Panc1 (cell line): ENCODE measurements around the gene KLK7. TPM values are rescaled to one million over a fixed set of nuclear protein-coding genes. Genes with fewer than 3 reads are reported as not detected.

Experiments
- ATAC-seq: fragments of 200-7000 bp; cut with Tn5 transposase; 2 replicates; pipeline ENCODE4 v1.9.1; 2020; ENCODE audit warnings: mild to moderate bottlenecking, moderate library complexity
- BruUV-seq: library from RNA; stranded (reverse); fragments of 400-500 nt; replicated peaks from 2 replicates; lab custom pipeline; 2021; lab: Mats Ljungman, UMichigan
- CTCF ChIA-PET: fragments of 300-600 bp; sonication (Branson Sonifier 250); formaldehyde crosslinking; loops from one replicate; lab custom pipeline; 2022; ENCODE audit warnings: antibody characterized with exemption; lab: Charles Lee
- POLR2A ChIA-PET: fragments of 300-600 bp; sonication (Branson Sonifier 250); formaldehyde crosslinking; loops from one replicate; lab custom pipeline; 2022; ENCODE audit warnings: antibody characterized with exemption; lab: Charles Lee
- DNase-seq: peaks from one replicate; pipeline ENCODE4 v3.0.0-alpha.2; 2010; ENCODE audit warnings: low read depth, low spot score
- H3K27ac ChIP-seq: 2 replicates; pipeline ENCODE4 v1.5.1; 2011; ENCODE audit warnings: mild to moderate bottlenecking, low read length, inconsistent platforms
- H3K27me3 ChIP-seq: fragments of 200-500 bp; sonication (Bioruptor generic); 2 replicates; pipeline ENCODE4 v1.6.0; 2014; ENCODE audit warnings: low read length, inconsistent platforms; ENCODE audit not compliant: control insufficient read depth, insufficient read depth
- H3K36me3 ChIP-seq: fragments of 200-500 bp; sonication (Bioruptor generic); 2 replicates; pipeline ENCODE4 v1.5.1; 2014; ENCODE audit warnings: inconsistent platforms, mild to moderate bottlenecking, low read length, moderate library complexity; ENCODE audit not compliant: control insufficient read depth, insufficient read depth
- H3K4me1 ChIP-seq: 2 replicates; pipeline ENCODE4 v1.5.1; 2011; ENCODE audit warnings: inconsistent platforms, mild to moderate bottlenecking, low read length, moderate library complexity; ENCODE audit not compliant: control insufficient read depth, insufficient read depth
- H3K4me3 ChIP-seq, 2 experiments: 2 replicates each; pipeline ENCODE4 v1.5.1; 2011 to 2012; ENCODE audit warnings: low read depth in 2 of 2, low read length in 2 of 2, mild to moderate bottlenecking in 2 of 2, inconsistent platforms in 1 of 2, moderate library complexity in 1 of 2
- H3K9me3 ChIP-seq: fragments of 200-500 bp; sonication (Bioruptor generic); 2 replicates; pipeline ENCODE4 v1.5.1; 2014; ENCODE audit warnings: low read depth, mild to moderate bottlenecking, inconsistent platforms, low read length, moderate library complexity; ENCODE audit not compliant: control insufficient read depth, insufficient read depth
- CTCF ChIP-seq: fragments of 450-650 bp; IDR thresholded peaks from 2 replicates; pipeline ENCODE4 v1.5.1; 2017; ENCODE audit warnings: mild to moderate bottlenecking
- POLR2AphosphoS5 ChIP-seq: IDR thresholded peaks from 2 replicates; pipeline ENCODE4 v1.6.1; 2012; ENCODE audit warnings: mild to moderate bottlenecking, low read depth, low read length, moderate library complexity
- REST ChIP-seq, 2 experiments: IDR thresholded peaks; 2 replicates each; pipeline ENCODE4 v1.6.1; 2011 to 2012; ENCODE audit warnings: low read depth in 2 of 2, control low read depth in 1 of 2, low read length in 1 of 2, mild to moderate bottlenecking in 1 of 2, moderate library complexity in 1 of 2; ENCODE audit not compliant: insufficient read depth in 1 of 2
- SIN3A ChIP-seq: IDR thresholded peaks from 2 replicates; pipeline ENCODE4 v1.6.1; 2012; ENCODE audit warnings: low read depth, mild to moderate bottlenecking, low read length, moderate library complexity, borderline replicate concordance; ENCODE audit not compliant: insufficient read depth
- TCF7L2 ChIP-seq: IDR thresholded peaks from 2 replicates; pipeline ENCODE4 v1.6.1; 2011; ENCODE audit warnings: mild to moderate bottlenecking, low read depth, low read length, inconsistent platforms
- in situ Hi-C: cut with HindIII; loops from 2 replicates; pipeline ENCODE4 v1.10.0; 2016; ENCODE audit warnings: low sequenced_read_pairs, low pct_unique_long_range_greater_than_20kb
- intact Hi-C: fragments of 100-400 bp; cut with micrococcal nuclease; formaldehyde crosslinking; loops from one replicate; pipeline ENCODE4 v1.10.0; 2022; ENCODE audit not compliant: unreplicated experiment
- total RNA-seq: library from RNA; stranded (reverse); gene quantifications from one replicate; pipeline ENCODE4 v1.2.1, GENCODE V29; 2021; ENCODE audit not compliant: unreplicated experiment

The KLK7 gene
- total RNA-seq, 1 experiment from 2014 or later = not detected

GRCh38 chr19:50968716-50969412 is 14.9 kb downstream of the KLK7 start:
- Histone ChIP-seq H3K27me3 (no peaks in the 10 kb centered on the region), H3K4me1 (no peaks in the 10 kb centered on the region), H3K4me3 (no peak overlapping the region), H3K9me3 (no peaks in the 10 kb centered on the region), H3K36me3 (no peaks in the 10 kb centered on the region), H3K27ac (no peak overlapping the region)
- ATAC-seq (no peak), DNase-seq (no peak)
- intact Hi-C loops = no loop called here
- ChIA-PET POLR2A (no interaction called here), CTCF (interaction anchor here (0.7 kb wide), 1 partner anchor 154 kb away, joined by 3 read pairs; no protein-coding TSS in a partner anchor)
- no TSS peak for BruUV-seq
- TF ChIP-seq SIN3A (no peak), POLR2AphosphoS5 (no peak), TCF7L2 (no peak), REST (IDR thresholded peaks at IDR 0.05; ENCODE audit: insufficient read depth in 1 of 2, low read depth in 2 of 2, low read length in 1 of 2) (no peak), CTCF (no peak)
- in situ Hi-C loops = no loop called here

GRCh38 chr19:50967929-50968715 is 15.6 kb downstream of the KLK7 start:
- H3K27me3 ChIP-seq = no peaks in the 10 kb centered on the region; the same call in 1 of the 2 replicates
- no TSS peak for BruUV-seq
- DNase-seq = no peak
- ATAC-seq = no peak
- CTCF ChIA-PET = no interaction called here
- no peaks in the 10 kb centered on the region for H3K4me1 ChIP-seq
- no peaks in the 10 kb centered on the region for H3K9me3 ChIP-seq
- no peak overlapping the region for H3K27ac ChIP-seq
- TF ChIP-seq CTCF = no peak
- no peak for TF ChIP-seq SIN3A
- TF ChIP-seq POLR2AphosphoS5 = no peak
- TF ChIP-seq TCF7L2 = no peak
- no peak for TF ChIP-seq REST (IDR thresholded peaks at IDR 0.05; ENCODE audit: insufficient read depth in 1 of 2, low read depth in 2 of 2, low read length in 1 of 2)
- H3K36me3 ChIP-seq = no peaks in the 10 kb centered on the region
- in situ Hi-C loops = no loop called here
- no peak overlapping the region for H3K4me3 ChIP-seq
- POLR2A ChIA-PET = no interaction called here
- intact Hi-C loops = no loop called here
